NCI-H128 (cell line): ENCODE measurements around the gene CPXM2.

ENCODE experiments used
- DNase-seq: peaks from one replicate; lab custom pipeline; 2025; ENCODE audit not compliant: unreplicated experiment; lab: John Stamatoyannopoulos, UW

CPXM2 gene

DNA sequence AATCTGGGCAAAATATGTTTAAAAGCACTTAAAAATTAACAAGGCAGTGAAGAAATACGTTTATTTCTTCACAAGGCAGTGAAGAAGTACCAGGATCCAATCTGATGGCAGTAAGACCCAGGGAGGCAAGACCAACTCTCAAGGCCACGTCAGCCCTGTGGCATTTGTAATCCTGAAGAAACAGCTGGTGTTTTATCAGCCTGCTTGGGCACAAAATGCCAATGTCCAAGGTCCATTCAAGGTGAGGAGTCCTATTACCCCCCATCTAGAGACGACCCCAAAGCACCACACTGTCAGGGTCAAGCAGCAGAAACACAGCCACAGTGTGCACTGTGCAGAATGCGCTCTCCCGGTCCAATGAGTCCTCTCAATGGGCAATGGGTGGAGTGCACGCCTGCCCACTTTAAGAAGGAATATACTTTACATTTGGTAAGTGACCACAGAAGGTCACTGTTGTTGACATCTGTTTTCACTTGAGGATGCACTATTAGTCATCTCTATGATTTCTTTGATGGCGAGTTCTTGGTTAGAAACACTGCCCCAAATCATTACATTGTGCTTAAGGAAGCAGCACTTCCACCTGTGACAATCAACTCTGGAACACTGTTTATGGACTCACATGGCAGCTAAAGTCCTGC lies 12.8 kb downstream of the CPXM2 start:
- DNase-seq, result no peak

GRCh38 chr10:123870260-123870659 lies 21.3 kb downstream of the CPXM2 start:
- DNase-seq, result no peak

DNA sequence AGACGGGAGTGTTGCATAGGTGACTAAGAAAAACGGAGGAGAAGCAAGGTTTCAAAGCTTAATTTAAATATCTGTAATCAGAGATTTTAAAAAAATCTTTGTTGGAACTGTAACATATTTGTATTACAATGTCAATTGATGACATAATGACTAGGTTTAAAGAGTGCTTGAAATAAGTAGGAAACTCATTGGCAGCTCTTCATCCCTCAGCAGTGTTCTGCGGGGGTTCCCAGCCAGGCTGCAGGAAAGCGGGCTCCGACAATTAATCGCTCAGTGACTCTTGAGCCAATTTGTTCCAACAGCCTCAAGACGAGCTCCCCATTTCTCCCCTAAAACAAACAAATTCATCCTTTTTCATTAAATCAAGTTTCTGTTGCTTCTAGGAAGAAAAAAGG lies 22.6 kb downstream of the CPXM2 start:
- no peak for DNase-seq

DNA sequence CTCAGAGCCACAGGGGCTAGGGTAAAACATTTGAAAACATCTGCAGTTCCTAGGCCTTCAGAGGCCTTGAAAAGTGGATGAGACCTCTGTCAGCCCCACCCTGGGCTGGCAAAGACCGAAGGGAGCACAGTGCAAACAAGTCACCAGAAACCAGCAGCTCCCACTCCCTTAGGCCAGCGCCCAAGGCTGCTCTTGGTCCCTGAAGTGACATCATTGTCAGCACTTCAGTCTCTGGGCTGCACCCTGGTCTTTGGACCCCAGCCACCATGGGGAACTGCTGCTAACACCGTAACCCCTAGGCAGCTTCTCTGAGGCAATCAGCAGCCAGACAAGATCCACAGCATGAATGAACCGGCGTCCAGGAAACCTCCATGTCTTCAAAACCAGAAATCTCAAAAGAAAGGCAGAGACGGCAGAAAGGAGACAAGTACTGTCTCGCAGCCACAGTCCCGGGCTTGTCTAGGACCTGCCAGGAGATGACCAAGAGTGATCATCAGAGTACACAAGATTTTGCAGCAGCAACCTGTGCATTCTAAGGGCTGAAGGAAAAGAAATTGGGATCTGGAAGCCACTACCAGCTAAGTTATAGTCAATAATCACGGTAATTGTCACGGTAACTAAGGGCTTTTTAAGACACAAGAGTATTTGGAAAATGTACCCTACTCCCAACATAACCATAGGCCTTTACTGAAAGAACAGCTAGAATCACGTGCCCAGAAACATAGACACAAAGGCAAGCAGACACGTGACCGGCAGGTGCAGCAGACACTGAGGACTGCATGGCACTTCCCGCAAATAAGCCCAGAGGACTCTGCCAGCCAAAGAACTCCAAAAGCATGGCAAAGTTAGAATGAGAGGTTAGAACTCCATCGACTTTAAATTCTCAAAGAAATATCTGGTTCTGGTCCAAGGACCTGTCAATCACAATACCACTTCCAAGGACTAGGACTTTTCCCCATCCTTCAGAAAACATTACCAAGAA lies 23.3 kb downstream of the CPXM2 start:
- DNase-seq, result no peak

- no peak for DNase-seq
Observed at GRCh38 chr10:123865880-123866279, 25.7 kb downstream of the CPXM2 start.

DNA sequence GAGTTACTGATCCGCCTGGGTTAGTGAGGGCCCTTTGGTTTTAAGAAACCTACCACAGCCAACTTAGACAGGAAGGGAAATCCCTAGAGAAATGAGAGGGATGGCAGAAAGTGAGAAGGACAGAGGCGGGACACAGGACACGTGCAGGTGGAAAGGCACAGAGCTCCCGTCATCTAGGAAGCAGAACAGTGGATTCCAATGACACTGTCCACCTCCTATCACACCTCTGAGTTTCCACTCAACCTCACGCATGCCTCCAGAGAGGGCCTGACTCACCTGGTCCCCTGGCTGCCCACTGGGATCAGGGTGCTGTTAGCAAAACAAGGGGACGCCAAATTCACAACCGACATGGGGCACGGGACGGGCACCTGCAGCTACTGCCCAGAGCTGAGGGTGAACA lies 26.3 kb downstream of the CPXM2 start:
- no peak for DNase-seq

DNA sequence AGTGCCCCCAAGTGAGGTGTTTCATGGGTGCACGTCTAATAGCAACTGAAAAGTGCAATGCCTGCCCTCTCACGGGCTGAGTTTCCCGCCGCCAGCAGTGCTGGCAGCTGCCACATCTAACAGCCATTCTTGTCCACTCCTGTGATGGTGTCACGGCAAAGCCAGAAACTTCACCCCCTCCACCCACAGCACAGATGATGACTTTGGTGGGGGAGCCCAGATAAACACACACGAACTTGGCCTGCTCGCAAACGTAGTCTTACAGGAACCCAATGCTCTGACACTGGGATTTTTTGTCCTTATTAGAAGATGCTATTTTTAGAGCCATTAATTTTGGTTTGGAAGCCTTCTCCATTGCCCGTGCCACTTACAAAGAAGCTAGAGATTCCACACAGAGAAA lies 26.7 kb downstream of the CPXM2 start:
- no peak for DNase-seq

DNA sequence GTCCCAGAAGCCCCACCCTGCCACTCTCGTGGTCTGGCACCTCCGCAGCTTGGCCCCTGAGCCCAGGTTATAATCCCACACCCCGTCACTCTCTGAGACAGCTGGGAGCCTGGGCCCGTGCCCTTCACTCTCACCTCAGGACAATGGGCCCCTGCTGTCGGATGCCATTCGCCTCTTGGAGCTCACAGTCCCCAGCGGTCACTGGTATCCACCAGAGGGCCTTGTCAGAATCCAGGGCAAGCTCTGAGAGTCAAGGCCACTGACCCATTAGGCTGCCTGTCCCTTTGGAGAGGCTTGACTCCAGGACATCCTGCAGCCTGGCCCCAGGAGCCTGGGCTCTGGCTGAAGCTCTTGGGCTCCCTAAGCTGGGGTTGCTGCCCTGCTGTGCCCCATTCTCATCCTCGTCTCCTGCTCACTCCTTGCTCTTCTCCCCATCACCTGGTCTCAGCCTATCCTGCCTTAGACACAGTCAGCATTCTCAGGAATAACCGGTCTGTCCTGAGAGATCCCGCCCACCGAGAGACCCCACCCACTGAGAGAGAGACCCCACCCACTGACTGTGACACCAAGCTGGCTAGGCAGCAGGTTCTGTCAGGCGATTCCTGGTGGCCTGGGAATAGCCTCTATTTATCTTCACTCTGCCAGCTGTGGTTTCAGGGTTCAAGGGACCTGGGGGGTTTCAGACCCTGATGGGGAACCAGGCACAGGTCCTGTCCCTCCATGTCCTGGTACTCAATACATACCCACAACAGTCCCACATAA lies 27.7 kb downstream of the CPXM2 start:
- DNase-seq, result no peak

GRCh38 chr10:123863183-123863575 lies 28.4 kb downstream of the CPXM2 start:
- no peak for DNase-seq

DNA sequence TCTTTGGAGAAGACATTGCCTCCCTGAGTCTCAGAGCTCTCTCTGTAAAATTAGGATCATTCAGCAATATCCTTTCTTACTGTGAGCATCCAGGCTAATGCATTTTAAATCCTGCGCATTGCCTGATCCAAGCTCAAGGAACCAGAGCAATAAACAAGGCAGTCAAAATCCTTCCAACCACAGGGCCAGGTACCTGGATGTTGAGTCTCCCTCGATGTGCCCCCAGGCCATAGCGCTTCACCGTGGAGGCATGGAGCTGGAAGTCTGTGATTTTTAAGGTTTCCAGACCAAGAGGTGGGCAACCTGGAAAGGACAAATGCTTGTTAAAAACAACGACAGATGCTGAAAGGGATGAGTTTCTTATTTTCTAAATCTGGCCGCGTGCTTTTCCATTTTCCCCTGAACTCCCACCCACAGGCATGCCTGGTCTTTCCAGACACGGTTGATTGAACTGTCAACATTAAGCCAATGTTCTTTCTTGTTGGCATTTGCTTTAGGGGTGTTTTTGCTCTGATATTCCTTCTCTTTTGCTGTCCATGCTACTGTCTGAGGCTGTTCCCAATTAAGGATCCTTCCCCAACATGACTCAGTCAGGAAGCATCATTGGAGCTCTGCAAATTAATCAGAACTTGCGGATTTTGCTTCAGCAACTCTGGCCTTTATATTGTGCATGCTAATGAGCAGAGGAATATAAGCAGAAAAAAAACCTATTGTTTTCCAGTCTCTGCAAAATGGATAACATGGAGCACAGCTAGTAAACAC lies 29.0 kb downstream of the CPXM2 start:
- no peak for DNase-seq

GRCh38 chr10:123860856-123861255 lies 30.8 kb downstream of the CPXM2 start:
- DNase-seq, result no peak

DNA sequence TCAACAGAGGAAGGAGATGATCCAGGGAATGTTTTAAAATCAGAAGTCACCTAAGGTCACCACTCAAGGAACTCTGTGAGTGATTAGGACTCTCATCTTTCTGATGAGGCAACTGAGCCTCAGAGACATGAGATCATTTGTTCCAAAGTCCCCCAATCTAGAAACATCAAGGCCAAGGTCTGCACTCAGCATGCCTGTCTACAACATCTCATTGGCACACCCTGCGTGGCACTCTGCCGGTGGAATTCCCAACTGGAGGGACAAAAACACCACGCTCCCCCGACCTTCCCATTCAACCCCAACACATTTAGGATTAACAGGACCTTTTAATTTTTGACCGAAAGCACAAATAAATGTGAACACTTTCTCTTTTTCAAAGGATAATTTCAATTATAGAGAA lies 31.4 kb downstream of the CPXM2 start:
- no peak for DNase-seq

DNA sequence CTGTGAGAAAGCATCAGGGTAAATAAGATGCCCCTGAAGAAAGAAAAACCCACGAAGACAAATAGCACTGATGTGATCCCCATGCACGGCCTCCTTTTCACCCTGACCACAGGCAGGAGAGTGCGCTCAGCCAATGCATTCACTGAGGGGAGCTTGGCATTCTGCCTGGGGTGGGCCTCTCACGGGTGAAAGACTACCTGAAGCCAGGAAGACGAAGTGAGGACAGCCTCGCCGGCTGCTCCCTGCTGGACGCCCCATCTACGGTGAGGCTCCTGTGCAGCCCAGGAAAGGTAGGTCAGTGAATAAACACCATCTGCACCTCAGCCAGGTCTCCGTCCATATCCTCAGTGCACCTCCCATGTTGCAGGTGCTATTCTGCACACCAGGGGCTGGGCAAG lies 32.0 kb downstream of the CPXM2 start:
- no peak for DNase-seq

- DNase-seq, result no peak
Observed at GRCh38 chr10:123858907-123859652, 32.5 kb downstream of the CPXM2 start.

DNA sequence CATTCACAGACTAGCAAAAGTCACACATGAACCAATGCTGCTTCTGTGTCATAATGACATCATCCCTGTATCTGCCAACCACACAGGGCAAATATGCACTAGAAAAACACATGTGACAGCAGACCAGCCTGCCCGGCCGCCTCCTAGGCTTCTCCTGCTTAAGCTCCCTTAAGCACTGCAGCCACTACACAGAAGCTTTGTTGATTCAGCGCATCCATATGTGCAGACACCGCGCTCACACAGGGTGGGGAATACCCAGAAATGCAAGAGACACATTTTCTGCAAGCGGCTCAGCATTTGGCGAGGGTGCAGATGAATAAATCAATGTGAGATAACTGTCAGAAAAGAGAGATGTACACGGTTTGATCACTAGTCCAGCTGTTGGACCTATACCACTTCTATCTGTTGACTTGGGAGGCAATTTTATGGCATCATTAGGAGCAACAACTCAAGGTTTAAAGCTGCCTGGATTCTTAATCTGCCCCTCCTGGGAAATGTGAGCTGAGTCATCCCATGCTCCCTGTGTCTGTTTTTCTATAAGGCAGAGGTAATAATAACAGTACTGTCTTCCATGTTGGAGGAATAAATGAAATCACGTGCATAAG lies 33.4 kb downstream of the CPXM2 start:
- DNase-seq, result no peak

- no peak for DNase-seq
Observed at GRCh38 chr10:123857616-123858015, 34.0 kb downstream of the CPXM2 start.

GRCh38 chr10:123855008-123855684 lies 36.5 kb downstream of the CPXM2 start:
- DNase-seq, result no peak

DNA sequence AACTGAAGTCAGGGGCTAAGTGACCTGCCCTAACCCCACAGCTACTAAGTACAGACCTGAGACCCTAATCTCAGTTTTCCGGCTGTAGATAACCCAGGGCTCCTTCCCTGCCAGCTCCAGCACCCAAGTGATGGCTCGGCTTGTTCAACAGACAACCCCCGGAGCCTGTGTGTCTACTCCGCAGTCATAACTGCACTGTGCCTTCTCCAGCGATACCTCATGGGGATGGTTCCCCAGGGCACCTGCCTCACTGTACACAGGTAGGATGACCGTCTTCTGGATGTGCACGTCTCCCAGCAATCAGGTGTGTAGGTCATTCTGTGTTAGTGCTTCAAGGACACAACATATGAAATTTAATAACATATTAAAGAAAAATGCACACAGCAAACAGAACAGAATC lies 37.1 kb downstream of the CPXM2 start:
- DNase-seq, result no peak

- DNase-seq, result no peak
Observed at GRCh38 chr10:123854003-123854402, 37.6 kb downstream of the CPXM2 start.
